Peyer's patch (tissue), 4 donors: Measurements from ENCODE around the gene MOB3A. TPM values are rescaled to one million over a fixed set of nuclear protein-coding genes. Genes with fewer than 3 reads are reported as not detected.

Source experiments
- DNase-seq, 3 donors: peaks; one replicate each; pipeline ENCODE4 v3.0.0-alpha.2; 2017 to 2019
- H3K27ac ChIP-seq, 4 donors: fragments of 200-600 bp; sonication (generic); one replicate each; pipeline ENCODE4 v1.5.1; 2016 to 2019
- H3K27me3 ChIP-seq, 2 donors: fragments of 200-600 bp; sonication (generic); one replicate each; pipeline ENCODE4 v1.5.1; 2019
- H3K36me3 ChIP-seq, 3 donors: fragments of 200-600 bp; sonication (generic); one replicate each; pipeline ENCODE4 v1.5.1; 2016 to 2019
- H3K4me1 ChIP-seq, 4 donors: fragments of 200-600 bp; sonication (generic); one replicate each; pipeline ENCODE4 v1.5.1; 2016 to 2019
- H3K4me3 ChIP-seq, 4 donors: fragments of 200-600 bp; sonication (generic); 1 replicate in 3 of 4; 2 replicates in 1 of 4; pipeline ENCODE4 v1.5.1; 2016 to 2019; ENCODE audit warnings: mild to moderate bottlenecking in 1 of 4
- H3K9me3 ChIP-seq, 4 donors: fragments of 200-600 bp; sonication (generic); one replicate each; pipeline ENCODE4 v1.5.1; 2016 to 2019; ENCODE audit warnings: mild to moderate bottlenecking in 1 of 4
- CTCF ChIP-seq, 6 experiments: fragments of 450-650 bp in 4 of 6; fragments of 200-600 bp in 2 of 6; sonication (generic) in 1 of 6; IDR thresholded peaks; one replicate each; pipeline ENCODE4 v1.5.1; 2017 to 2019; ENCODE audit warnings: antibody characterized with exemption in 6 of 6, mild to moderate bottlenecking in 3 of 6, moderate library complexity in 1 of 6
- POLR2A ChIP-seq, 2 donors: fragments of 450-650 bp; IDR thresholded peaks; one replicate each; pipeline ENCODE4 v1.5.1; 2017; ENCODE audit warnings: antibody characterized with exemption in 2 of 2, mild to moderate bottlenecking in 2 of 2, moderate library complexity in 2 of 2
- total RNA-seq, 4 donors: library from RNA; depleted of rRNA; stranded (reverse); fragments of >200 nt; gene quantifications; one replicate each; pipeline ENCODE4 v1.1.0, GENCODE V29; 2016

The MOB3A gene
- total RNA-seq, 4 donors from 2014 or later = 32.6 to 55.3 (median 35.1) TPM

GRCh38 chr19:2072757-2073551, 23.2 kb downstream of the MOB3A start:
- TF ChIP-seq POLR2A (IDR thresholded peaks at IDR 0.05) (no peak), CTCF (IDR thresholded peaks at IDR 0.05) (no peak)
- DNase-seq = no peak
- Histone ChIP-seq H3K36me3 (peaks cover 0 to 63% (median 0%) of the 10 kb centered on the region in 3 donors), H3K27me3 (no peaks in the 10 kb centered on the region), H3K9me3 (no peaks in the 10 kb centered on the region), H3K4me3 (no peak overlapping the region), H3K27ac (peak overlapping the region in 2 of 4 donors; percentile 22 to 76), H3K4me1 (peaks cover 0 to 21% (median 11%) of the 10 kb centered on the region in 4 donors)

GRCh38 chr19:2070986-2071673, 25.0 kb downstream of the MOB3A start:
- Histone ChIP-seq H3K36me3 (peaks cover 0 to 45% (median 0%) of the 10 kb centered on the region in 3 donors), H3K4me3 (no peak overlapping the region), H3K27me3 (no peaks in the 10 kb centered on the region), H3K4me1 (peaks cover 0 to 35% (median 11%) of the 10 kb centered on the region in 4 donors), H3K9me3 (no peaks in the 10 kb centered on the region), H3K27ac (peak overlapping the region in 2 of 4 donors; percentile 17 to 86)
- TF ChIP-seq POLR2A (IDR thresholded peaks at IDR 0.05) (no peak), CTCF (IDR thresholded peaks at IDR 0.05) (no peak)
- DNase-seq = no peak

- peak in 1 of 3 donors; percentile 80 for DNase-seq
- Histone ChIP-seq H3K27me3 (no peaks in the 10 kb centered on the region), H3K9me3 (no peaks in the 10 kb centered on the region), H3K27ac (peak overlapping the region in 3 of 4 donors; percentile 54 to 86 (median 73)), H3K4me3 (no peak overlapping the region), H3K36me3 (peaks cover 0 to 38% (median 0%) of the 10 kb centered on the region in 3 donors), H3K4me1 (peaks cover 0 to 35% (median 11%) of the 10 kb centered on the region in 4 donors)
- TF ChIP-seq CTCF (IDR thresholded peaks at IDR 0.05) = no peak
- no peak for TF ChIP-seq POLR2A (IDR thresholded peaks at IDR 0.05)
Measured at GRCh38 chr19:2070436-2070827, 25.7 kb downstream of the MOB3A start.

- H3K4me1 ChIP-seq = peaks cover 0 to 64% (median 19%) of the 10 kb centered on the region in 4 donors
- H3K27ac ChIP-seq = peak overlapping the region; percentile 18 to 82 (median 46)
Measured at GRCh38 chr19:2064788-2065524, 31.2 kb downstream of the MOB3A start.

More at GRCh38 chr19:2064788-2065524, 31.2 kb downstream of the MOB3A start:
- Histone ChIP-seq H3K36me3 (no peaks in the 10 kb centered on the region), H3K9me3 (no peaks in the 10 kb centered on the region), H3K27me3 (no peaks in the 10 kb centered on the region), H3K4me3 (no peak overlapping the region)
- no peak for TF ChIP-seq CTCF (IDR thresholded peaks at IDR 0.05)
- no peak for TF ChIP-seq POLR2A (IDR thresholded peaks at IDR 0.05)
- no peak for DNase-seq
